ENCODE measurements around the gene ARHGEF17.

DNA sequence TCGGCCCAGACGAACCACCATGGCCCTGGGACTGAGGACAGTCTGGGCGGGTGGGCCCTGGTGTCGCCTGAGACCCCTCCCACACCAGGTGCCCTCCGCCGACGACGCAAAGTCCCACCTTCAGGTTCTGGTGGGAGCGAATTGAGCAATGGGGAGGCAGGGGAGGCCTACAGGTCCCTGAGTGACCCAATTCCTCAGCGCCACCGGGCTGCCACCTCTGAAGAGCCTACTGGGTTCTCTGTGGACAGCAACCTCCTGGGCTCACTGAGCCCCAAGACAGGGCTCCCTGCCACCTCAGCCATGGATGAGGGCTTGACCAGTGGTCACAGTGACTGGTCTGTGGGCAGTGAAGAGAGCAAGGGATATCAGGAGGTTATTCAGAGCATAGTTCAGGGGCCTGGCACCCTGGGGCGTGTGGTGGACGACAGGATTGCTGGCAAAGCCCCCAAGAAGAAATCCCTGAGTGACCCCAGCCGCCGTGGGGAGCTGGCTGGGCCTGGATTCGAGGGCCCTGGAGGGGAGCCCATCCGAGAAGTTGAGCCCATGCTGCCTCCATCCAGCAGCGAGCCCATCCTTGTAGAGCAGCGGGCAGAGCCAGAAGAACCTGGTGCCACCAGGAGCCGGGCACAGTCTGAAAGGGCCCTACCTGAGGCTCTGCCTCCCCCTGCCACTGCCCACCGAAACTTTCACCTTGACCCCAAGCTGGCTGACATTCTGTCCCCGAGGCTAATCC is 2.8 kb downstream of the ARHGEF17 start:
- no peak for TF ChIP-seq FOXA1 (IDR thresholded peaks at IDR 0.05)
- no peak for TF ChIP-seq FOXK2 (IDR thresholded peaks at IDR 0.05)
- no peak for TF ChIP-seq HDGF (IDR thresholded peaks at IDR 0.05; ENCODE audit: borderline replicate concordance)
- no peak for TF ChIP-seq BHLHE40 (IDR thresholded peaks at IDR 0.05; ENCODE audit: borderline replicate concordance)
- no peak for TF ChIP-seq FOXM1 (IDR thresholded peaks at IDR 0.05; ENCODE audit: borderline replicate concordance)
- TF ChIP-seq SP1 (IDR thresholded peaks at IDR 0.05), result no peak
- no peak for TF ChIP-seq ELF4 (IDR thresholded peaks at IDR 0.05)
- TF ChIP-seq, protein P1, sequence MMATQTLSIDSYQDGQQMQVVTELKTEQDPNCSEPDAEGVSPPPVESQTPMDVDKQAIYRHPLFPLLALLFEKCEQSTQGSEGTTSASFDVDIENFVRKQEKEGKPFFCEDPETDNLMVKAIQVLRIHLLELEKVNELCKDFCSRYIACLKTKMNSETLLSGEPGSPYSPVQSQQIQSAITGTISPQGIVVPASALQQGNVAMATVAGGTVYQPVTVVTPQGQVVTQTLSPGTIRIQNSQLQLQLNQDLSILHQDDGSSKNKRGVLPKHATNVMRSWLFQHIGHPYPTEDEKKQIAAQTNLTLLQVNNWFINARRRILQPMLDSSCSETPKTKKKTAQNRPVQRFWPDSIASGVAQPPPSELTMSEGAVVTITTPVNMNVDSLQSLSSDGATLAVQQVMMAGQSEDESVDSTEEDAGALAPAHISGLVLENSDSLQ (IDR thresholded peaks at IDR 0.05), result no peak
- TF ChIP-seq TARDBP (IDR thresholded peaks at IDR 0.05), result no peak
- no peak for TF ChIP-seq LEF1 (IDR thresholded peaks at IDR 0.05; ENCODE audit: borderline replicate concordance)
- TF ChIP-seq ZNF384 (IDR thresholded peaks at IDR 0.05), result no peak
- TF ChIP-seq L3MBTL2 (conservative IDR thresholded peaks at IDR 0.05), result no peak
- TF ChIP-seq CTBP1 (IDR thresholded peaks at IDR 0.05; ENCODE audit: borderline replicate concordance), result no peak
